NT2/D1 (cell line): ENCODE results near the gene GPNMB.
A peak's percentile ranks its signal among the peaks of the same experiment; 100 is the strongest.
"Not testable (repeated sequence)": the region's sequence is repeated elsewhere in the genome, so short reads cannot be mapped to it uniquely, and the experiment has no call there.

ENCODE experiments used
- DNase-seq: peaks from one replicate; pipeline ENCODE4 v3.0.0-alpha.2; 2011; ENCODE audit warnings: low read depth, low spot score
- H3K27me3 ChIP-seq: 2 replicates; pipeline ENCODE4 v1.6.0; 2011; ENCODE audit warnings: mild to moderate bottlenecking; ENCODE audit not compliant: insufficient read length, insufficient read depth
- H3K36me3 ChIP-seq: 2 replicates; pipeline ENCODE4 v1.6.1; 2011; ENCODE audit warnings: mild to moderate bottlenecking, low read length, mixed read lengths; ENCODE audit not compliant: insufficient read depth, insufficient read length
- H3K4me1 ChIP-seq: 2 replicates; pipeline ENCODE4 v1.5.1; 2011; ENCODE audit not compliant: insufficient read depth, insufficient read length
- H3K4me3 ChIP-seq: 2 replicates; pipeline ENCODE4 v1.5.1; 2011; ENCODE audit warnings: low read depth; ENCODE audit not compliant: insufficient read length
- H3K9ac ChIP-seq: 2 replicates; pipeline ENCODE4 v1.6.0; 2011; ENCODE audit warnings: low read depth; ENCODE audit not compliant: insufficient read length
- H3K9me3 ChIP-seq: 2 replicates; pipeline ENCODE4 v1.5.1; 2011; ENCODE audit warnings: mild to moderate bottlenecking, low read length; ENCODE audit not compliant: insufficient read depth
- SUZ12 ChIP-seq: IDR thresholded peaks from 2 replicates; pipeline ENCODE4 v1.6.1; 2011; ENCODE audit not compliant: insufficient read length, insufficient read depth; ENCODE audit errors: extremely low read depth
- YY1 ChIP-seq: IDR thresholded peaks from 2 replicates; pipeline ENCODE4 v1.6.1; 2011; ENCODE audit not compliant: insufficient read length, insufficient read depth
- ZNF274 ChIP-seq: IDR thresholded peaks from 2 replicates; pipeline ENCODE4 v1.6.1; 2011; ENCODE audit warnings: mild to moderate bottlenecking, low read depth, low read length

The GPNMB gene

DNA sequence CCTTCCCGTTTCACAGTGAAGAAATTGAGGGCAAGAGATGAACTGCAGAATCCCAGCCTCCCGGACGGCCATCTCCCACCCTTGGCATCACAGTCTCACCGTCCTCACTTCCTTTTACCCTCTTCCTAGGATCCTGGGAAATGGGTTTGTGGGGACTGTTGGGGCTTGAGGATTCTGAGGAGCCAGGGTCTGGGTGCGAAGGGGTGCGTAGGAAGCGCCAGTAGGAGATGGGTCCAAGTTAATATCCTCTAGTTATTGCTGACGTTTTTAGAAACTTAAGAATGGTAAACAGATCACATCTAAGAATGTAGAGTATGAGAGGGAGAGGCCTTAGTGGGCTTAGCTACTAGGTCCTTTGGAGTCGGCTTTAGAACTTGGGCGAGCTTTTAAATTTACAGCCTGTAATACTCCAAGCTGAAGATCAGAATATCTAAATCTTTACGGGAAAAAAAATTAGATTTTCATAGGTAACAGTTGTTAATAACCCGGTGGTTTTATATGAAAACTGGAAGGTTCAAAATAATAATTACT lies 53.3 kb downstream of the GPNMB start:
- Histone ChIP-seq H3K9me3 (no peaks in the 10 kb centered on the region), H3K4me3 (peak overlapping the region; percentile 91), H3K9ac (peak overlapping the region; percentile 96), H3K36me3 (peaks cover 39% of the 10 kb centered on the region), H3K4me1 (no peaks in the 10 kb centered on the region), H3K27me3 (no peaks in the 10 kb centered on the region)
- no peak for DNase-seq
- TF ChIP-seq SUZ12 (no peak), YY1 (no peak), ZNF274 (no peak)

- TF ChIP-seq YY1 (no peak), SUZ12 (no peak), ZNF274 (no peak)
- Histone ChIP-seq H3K36me3 (peaks cover 70% of the 10 kb centered on the region), H3K9ac (no peak overlapping the region)
These were observed 60.5 kb downstream of the GPNMB start for GRCh38 chr7:23306936-23307521.

GRCh38 chr7:23308754-23309153 lies 62.2 kb downstream of the GPNMB start:
- TF ChIP-seq YY1, result no peak
- no peak for TF ChIP-seq ZNF274
- no peak for TF ChIP-seq SUZ12
- H3K9me3 ChIP-seq, result no peaks in the 10 kb centered on the region
- peaks cover 68% of the 10 kb centered on the region for H3K36me3 ChIP-seq
- H3K4me1 ChIP-seq, result no peaks in the 10 kb centered on the region
- no peak for DNase-seq
- no peaks in the 10 kb centered on the region for H3K27me3 ChIP-seq
- H3K9ac ChIP-seq, result no peak overlapping the region
- no peak overlapping the region for H3K4me3 ChIP-seq

More at GRCh38 chr7:23306936-23307521, 60.5 kb downstream of the GPNMB start:
- Histone ChIP-seq H3K27me3 (no peaks in the 10 kb centered on the region), H3K4me3 (no peak overlapping the region), H3K9me3 (no peaks in the 10 kb centered on the region), H3K4me1 (no peaks in the 10 kb centered on the region)
- no peak for DNase-seq

DNA sequence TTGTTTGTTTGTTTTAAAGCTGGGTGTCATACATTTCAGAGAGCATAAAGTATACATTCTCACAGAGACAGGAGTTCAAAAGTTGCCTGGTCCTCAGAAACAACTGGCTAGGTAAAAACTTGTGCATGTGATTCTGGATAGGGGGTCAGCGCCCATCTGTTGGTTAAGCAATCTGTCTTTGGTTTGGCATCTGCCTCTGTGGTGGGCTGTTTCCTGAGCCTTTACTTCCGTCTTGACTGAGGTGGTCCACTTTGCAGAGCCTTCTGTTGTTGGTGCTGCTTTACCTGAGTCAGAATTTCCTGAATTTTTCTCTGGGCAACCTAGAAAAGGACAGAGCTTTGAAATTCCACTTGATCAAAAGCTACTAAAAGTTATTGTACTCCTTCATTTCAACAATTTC lies 65.6 kb downstream of the GPNMB start:
- not testable (repeated sequence) for H3K27me3 ChIP-seq, H3K9ac ChIP-seq, H3K4me3 ChIP-seq, H3K9me3 ChIP-seq, H3K4me1 ChIP-seq, DNase-seq
- peaks cover 83% of the 10 kb centered on the region for H3K36me3 ChIP-seq

- no peak for TF ChIP-seq YY1
- no peak for TF ChIP-seq ZNF274
- no peak for TF ChIP-seq SUZ12
- H3K27me3 ChIP-seq, result no peaks in the 10 kb centered on the region
- no peak overlapping the region for H3K9ac ChIP-seq
- H3K9me3 ChIP-seq, result 0 out of 2 replicates have a peak, but pooled peaks cover under 1% of the 10 kb centered on the region
- no peaks in the 10 kb centered on the region for H3K4me1 ChIP-seq
- no peak overlapping the region for H3K4me3 ChIP-seq
- DNase-seq, result no peak
- H3K36me3 ChIP-seq, result peaks cover 78% of the 10 kb centered on the region
These were observed 68.8 kb downstream of the GPNMB start for GRCh38 chr7:23315366-23315765.
